Hepatocyte (in vitro differentiated cells): ENCODE results near the gene PTPN3. TPM values are rescaled to one million over a fixed set of nuclear protein-coding genes. Genes with fewer than 3 reads are reported as not detected.
A peak's percentile ranks its signal among the peaks of the same experiment; 100 is the strongest.

ENCODE experiments used
- DNase-seq: peaks from one replicate; pipeline ENCODE4 v3.0.0-alpha.2; 2016; ENCODE audit warnings: low spot score
- H2AFZ ChIP-seq: fragments of 200-600 bp; sonication (generic); 2 replicates; pipeline ENCODE4 v1.6.0; 2016; ENCODE audit warnings: antibody characterized with exemption, mild to moderate bottlenecking
- H3K27ac ChIP-seq: fragments of 200-600 bp; sonication (generic); 2 replicates; pipeline ENCODE4 v1.5.1; 2016; ENCODE audit warnings: mild to moderate bottlenecking
- H3K27me3 ChIP-seq: fragments of 200-600 bp; sonication (generic); 2 replicates; pipeline ENCODE4 v1.6.1; 2016
- H3K36me3 ChIP-seq: fragments of 200-600 bp; sonication (generic); replicated peaks from 2 replicates; pipeline ENCODE4 v1.5.1; 2016; ENCODE audit warnings: low read depth; ENCODE audit not compliant: insufficient read depth
- H3K4me1 ChIP-seq: fragments of 200-600 bp; sonication (generic); 2 replicates; pipeline ENCODE4 v1.5.1; 2016; ENCODE audit warnings: mild to moderate bottlenecking, moderate library complexity; ENCODE audit not compliant: insufficient read depth
- H3K4me2 ChIP-seq: fragments of 200-600 bp; sonication (generic); 2 replicates; pipeline ENCODE4 v1.6.0; 2016
- H3K4me3 ChIP-seq: fragments of 200-600 bp; sonication (generic); 2 replicates; pipeline ENCODE4 v1.5.1; 2016; ENCODE audit warnings: mild to moderate bottlenecking
- H3K79me2 ChIP-seq: fragments of 200-600 bp; sonication (generic); 2 replicates; pipeline ENCODE4 v1.6.0; 2017; ENCODE audit warnings: mild to moderate bottlenecking
- H3K9me2 ChIP-seq: fragments of 200-600 bp; sonication (generic); replicated peaks from 2 replicates; pipeline ENCODE4 v1.6.0; 2017; ENCODE audit warnings: mild to moderate bottlenecking; ENCODE audit not compliant: insufficient read depth
- H3K9me3 ChIP-seq: fragments of 200-600 bp; sonication (generic); 2 replicates; pipeline ENCODE4 v1.5.1; 2016; ENCODE audit warnings: low read depth, mild to moderate bottlenecking
- H4K20me1 ChIP-seq: fragments of 200-600 bp; sonication (generic); 2 replicates; pipeline ENCODE4 v1.6.0; 2016; ENCODE audit warnings: mild to moderate bottlenecking; ENCODE audit not compliant: insufficient read depth, poor library complexity, severe bottlenecking
- CTCF ChIP-seq: fragments of 200-600 bp; sonication (generic); IDR thresholded peaks from 2 replicates; pipeline ENCODE4 v1.5.1; 2016; ENCODE audit warnings: antibody characterized with exemption, mild to moderate bottlenecking; ENCODE audit not compliant: poor library complexity
- EZH2 ChIP-seq: fragments of 200-600 bp; sonication (generic); IDR thresholded peaks from 2 replicates; pipeline ENCODE4 v1.6.1; 2016; ENCODE audit warnings: antibody characterized with exemption, mild to moderate bottlenecking, borderline replicate concordance
- EZH2phosphoT487 ChIP-seq: fragments of 200-600 bp; sonication (generic); IDR thresholded peaks from one replicate; pipeline ENCODE4 v1.6.1; 2018; ENCODE audit warnings: antibody characterized with exemption, mild to moderate bottlenecking, low read depth, moderate library complexity; ENCODE audit not compliant: unreplicated experiment, severe bottlenecking
- WGBS: methylation state at CpG from one replicate; pipeline ENCODE4 v1.1.6; 2016; ENCODE audit warnings: low lambda C conversion rate; ENCODE audit errors: missing lambda C conversion rate; 5-methylcytosine and 5-hydroxymethylcytosine counted together
- microRNA-seq: library from miRNA; unstranded; fragments of <30 nt; microRNA quantifications from one replicate; pipeline ENCODE4, GENCODE V29; 2017
- polyA plus RNA-seq: library from polyadenylated mRNA; unstranded; fragments of >200 nt; fragmentation: Nextera tagmentation; extraction: Ambion mirVana; gene quantifications from 2 replicates; pipeline ENCODE4 v1.2.1, GENCODE V29; 2016
- small RNA-seq: library from RNA; depleted of rRNA; stranded (forward); fragments of <200 nt; gene quantifications from one replicate; pipeline ENCODE3, GENCODE V24; 2014
- total RNA-seq: library from RNA; depleted of rRNA; stranded (reverse); fragments of >200 nt; gene quantifications from 2 replicates; pipeline ENCODE4 v1.2.3, GENCODE V29; 2014

The PTPN3 gene
- total and polyA plus RNA-seq, 2 experiments from 2014 or later, result 4.4 to 12.1 TPM

GRCh38 chr9:109329638-109330258 lies 168.4 kb downstream of the PTPN3 start:
- H3K4me1 ChIP-seq, result peaks cover 10% of the 10 kb centered on the region
- H3K27me3 ChIP-seq, result no peaks in the 10 kb centered on the region
- no peaks in the 10 kb centered on the region for H3K9me2 ChIP-seq
- H3K36me3 ChIP-seq, result no peaks in the 10 kb centered on the region
- DNase-seq, result peak; percentile 28
- 70% methylated on average over 11 of the region's 11 CpGs for WGBS
- peak overlapping the region; percentile 41 for H3K4me2 ChIP-seq
- peak overlapping the region; percentile 82 for H3K27ac ChIP-seq
- TF ChIP-seq CTCF (no peak), EZH2phosphoT487 (no peak), EZH2 (no peak)
- no peaks in the 10 kb centered on the region for H3K9me3 ChIP-seq
- peak overlapping the region; percentile 61 for H2AFZ ChIP-seq
- H4K20me1 ChIP-seq, result no peaks in the 10 kb centered on the region
- no peaks in the 10 kb centered on the region for H3K79me2 ChIP-seq
- no peak overlapping the region for H3K4me3 ChIP-seq

- TF ChIP-seq EZH2phosphoT487 (no peak), CTCF (no peak), EZH2 (no peak)
- peaks cover 10% of the 10 kb centered on the region for H3K4me1 ChIP-seq
- WGBS, result 49% methylated on average over 12 of the region's 12 CpGs
- H3K79me2 ChIP-seq, result no peaks in the 10 kb centered on the region
- no peaks in the 10 kb centered on the region for H3K36me3 ChIP-seq
- H3K4me3 ChIP-seq, result no peak overlapping the region
- peak; percentile 71 for DNase-seq
- H3K27ac ChIP-seq, result peak overlapping the region; percentile 82
- peak overlapping the region; percentile 41 for H3K4me2 ChIP-seq
- H3K27me3 ChIP-seq, result no peaks in the 10 kb centered on the region
- H3K9me2 ChIP-seq, result no peaks in the 10 kb centered on the region
- H4K20me1 ChIP-seq, result no peaks in the 10 kb centered on the region
- no peaks in the 10 kb centered on the region for H3K9me3 ChIP-seq
- H2AFZ ChIP-seq, result peak overlapping the region; percentile 61
Observed at GRCh38 chr9:109328978-109329637, 169.0 kb downstream of the PTPN3 start.

Small RNAs within 50 kb of the gene (microRNA-seq; reads per million reads assigned to microRNA genes)
- not detected for gene MIR3927

Small RNAs within 50 kb of the gene (small RNA-seq; reads per million reads assigned to genes)
- gene MIR3927, result not detected

Other genes with a start within 250 kb of the PTPN3 start
- gene EPB41L4B, start 177.2 kb downstream of the PTPN3 start, total RNA-seq, result 20.6 and 23.1 TPM in 2 replicates
- 11.1 and 12.2 TPM in 2 replicates for gene EPB41L4B, start 177.2 kb downstream of the PTPN3 start, polyA plus RNA-seq